Hematopoietic multipotent progenitor cell (in vitro differentiated cells): ENCODE measurements around the gene COTL1. TPM values are rescaled to one million over a fixed set of nuclear protein-coding genes. Genes with fewer than 3 reads are reported as not detected.
"Not testable (repeated sequence)": the region's sequence is repeated elsewhere in the genome, so short reads cannot be mapped to it uniquely, and the experiment has no call there.

Experiments used
- DNase-seq, 3 donors: peaks; one replicate each; pipeline ENCODE4 v3.0.0-alpha.2; 2011 to 2015; ENCODE audit warnings: low read depth in 2 of 3, low spot score in 2 of 3
- total RNA-seq: library from RNA; depleted of rRNA; stranded (reverse); fragments of >200 nt; gene quantifications from one replicate; pipeline ENCODE4 v1.2.3, GENCODE V29; 2012

Gene COTL1
- total RNA-seq, 1 donor = 31.8 TPM

DNA sequence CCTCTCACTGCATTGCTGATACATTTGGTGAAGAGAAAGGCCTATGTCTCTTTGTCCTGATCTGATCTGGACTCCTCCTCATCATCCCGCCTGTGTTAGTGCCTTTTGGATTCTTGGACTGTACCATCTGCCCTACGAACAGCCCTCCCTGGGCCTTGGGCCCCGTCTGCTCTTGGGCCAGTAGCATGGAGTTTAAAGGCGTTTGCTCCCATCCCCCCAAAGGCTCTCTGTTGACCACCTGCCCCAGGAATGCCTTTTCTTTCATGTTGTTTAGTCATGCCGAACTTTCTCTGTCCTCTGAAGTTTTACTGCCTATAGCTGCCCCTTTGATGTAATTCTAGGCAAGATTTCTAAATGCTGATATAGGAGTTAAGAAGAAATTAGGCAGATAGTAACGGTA is 82.5 kb downstream of the COTL1 start:
- no peak for DNase-seq

- no peak for DNase-seq
These were observed 83.1 kb downstream of the COTL1 start for GRCh38 chr16:84534815-84535214.

DNA sequence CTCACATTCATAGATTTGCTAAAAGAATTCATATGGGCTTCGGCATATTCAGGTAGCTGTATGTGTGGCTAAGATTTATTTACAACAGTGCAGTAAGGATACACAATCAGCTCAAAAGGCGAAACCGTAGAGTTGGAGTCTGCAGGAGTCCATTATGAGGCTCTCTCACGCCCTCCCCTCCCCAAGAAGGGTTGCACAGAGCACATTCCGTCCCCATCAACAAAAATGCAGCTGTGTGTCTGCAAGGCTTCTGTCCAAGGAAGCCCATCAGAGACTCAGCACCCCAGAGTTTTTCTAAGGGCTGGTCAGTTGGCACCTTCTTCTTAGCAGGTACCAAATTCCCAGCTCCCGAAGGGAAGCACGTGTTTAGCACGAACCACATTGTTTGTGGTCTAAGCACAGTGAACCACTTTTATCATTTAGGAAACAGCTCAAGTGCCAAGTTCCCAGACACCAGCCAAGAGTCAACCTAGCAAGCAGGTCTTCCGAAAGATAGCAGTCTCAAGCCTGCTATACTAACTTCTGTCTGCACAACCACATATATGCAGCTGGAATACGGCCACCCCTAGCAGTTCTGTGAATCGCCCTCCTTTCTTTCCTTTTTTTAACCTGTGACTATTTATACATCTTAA is 84.9 kb downstream of the COTL1 start:
- DNase-seq = no peak

- peak in 2 of 3 donors; percentile 33 to 36 for DNase-seq
These were observed 85.6 kb downstream of the COTL1 start for GRCh38 chr16:84532291-84532724.

DNA sequence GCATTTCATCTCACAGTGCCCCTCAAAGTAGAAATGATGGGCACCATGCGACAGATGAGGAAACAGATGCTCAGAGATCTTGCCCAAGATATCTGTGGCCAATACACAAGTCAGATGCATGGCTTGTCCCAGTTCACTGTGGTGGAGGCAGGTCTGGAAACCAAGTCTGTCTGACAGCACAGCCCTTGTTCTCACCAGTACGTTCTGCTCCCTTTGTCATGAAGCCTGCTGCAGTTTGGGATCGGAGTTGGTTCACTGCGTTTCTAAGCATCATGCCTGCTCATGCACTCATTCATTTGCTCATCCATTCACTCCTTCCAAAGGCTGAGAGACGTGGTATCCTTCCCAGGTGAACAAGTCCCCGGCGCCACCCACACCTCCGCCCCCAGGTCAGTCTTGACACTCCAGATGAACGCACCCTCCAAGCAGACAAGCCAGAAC is 86.2 kb downstream of the COTL1 start:
- peak in 1 of 3 donors; percentile 41 for DNase-seq

GRCh38 chr16:84530590-84530989 is 87.3 kb downstream of the COTL1 start:
- no peak for DNase-seq

DNA sequence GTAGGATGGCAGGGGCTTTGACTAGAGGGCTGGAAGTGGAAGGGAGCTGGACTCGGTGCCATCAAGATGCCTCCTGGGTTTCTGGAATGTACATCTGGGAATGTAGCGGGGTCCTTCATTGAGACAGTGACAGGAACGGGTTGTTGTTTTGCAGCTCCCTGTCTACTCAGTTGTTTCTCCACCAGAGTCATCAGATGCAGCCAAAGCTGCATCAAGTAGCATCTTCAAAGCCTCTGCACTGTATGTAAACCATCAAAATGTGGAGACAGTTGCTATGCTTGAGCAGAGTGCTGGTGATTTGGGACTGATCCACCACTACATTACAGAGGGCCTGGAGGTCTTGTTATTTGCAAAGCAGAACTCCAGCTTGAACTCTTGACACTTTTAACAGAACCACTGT is 88.3 kb downstream of the COTL1 start:
- no peak for DNase-seq

DNA sequence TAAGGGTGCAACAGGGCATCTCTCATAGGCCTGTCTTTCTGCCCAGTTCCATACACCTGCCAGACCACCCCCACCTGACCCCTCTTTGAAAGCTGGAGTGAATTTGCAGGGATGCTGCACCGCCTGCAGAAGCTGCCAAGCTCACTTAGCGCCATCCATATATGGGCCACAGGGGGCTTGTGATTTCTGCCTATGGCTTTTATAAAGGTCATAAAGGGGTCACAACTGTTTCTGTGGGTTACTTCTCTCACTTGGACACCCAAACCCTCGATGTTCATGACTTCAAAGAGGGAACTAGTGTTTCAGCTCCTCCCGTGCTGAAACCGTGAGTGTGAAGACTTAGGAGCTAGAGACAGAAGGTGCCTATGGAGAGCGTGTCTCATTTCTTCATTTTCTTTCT is 89.6 kb downstream of the COTL1 start:
- peak in 1 of 3 donors; percentile 33 for DNase-seq

DNA sequence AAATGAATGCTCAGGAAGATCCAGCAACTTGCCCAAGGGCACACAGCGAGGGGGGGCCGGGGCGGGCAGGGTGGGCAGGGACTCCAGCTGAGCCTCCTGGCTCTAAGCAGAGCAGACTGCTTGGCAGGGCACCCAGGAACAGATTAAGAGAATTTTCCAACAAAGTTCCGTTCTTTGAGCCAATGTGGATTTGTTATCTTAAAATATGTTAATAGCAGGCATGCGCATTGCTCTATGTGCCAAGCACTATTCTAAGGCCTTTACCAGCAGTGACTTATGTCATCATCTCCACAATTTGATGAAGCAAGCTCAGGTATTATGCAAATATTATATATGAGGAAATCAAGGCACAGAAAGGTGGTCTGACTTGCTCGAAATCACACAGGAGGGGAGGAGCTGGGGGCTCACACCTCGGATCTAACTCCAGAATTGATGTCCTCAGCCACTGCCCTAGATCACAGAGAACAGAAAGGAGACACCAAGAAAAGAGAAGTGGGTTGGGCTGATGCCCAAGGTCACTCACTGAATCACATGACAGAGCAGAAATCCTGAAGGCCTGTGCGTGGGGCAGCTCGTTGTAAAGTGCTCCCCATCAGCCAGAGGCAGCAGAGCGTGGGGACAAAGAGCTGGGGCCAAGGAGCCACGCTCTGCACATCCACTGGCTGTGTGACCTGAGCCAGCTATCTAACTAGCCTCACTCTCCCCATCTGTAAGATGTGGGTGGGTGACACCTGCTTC is 90.2 kb downstream of the COTL1 start:
- DNase-seq = no peak

DNA sequence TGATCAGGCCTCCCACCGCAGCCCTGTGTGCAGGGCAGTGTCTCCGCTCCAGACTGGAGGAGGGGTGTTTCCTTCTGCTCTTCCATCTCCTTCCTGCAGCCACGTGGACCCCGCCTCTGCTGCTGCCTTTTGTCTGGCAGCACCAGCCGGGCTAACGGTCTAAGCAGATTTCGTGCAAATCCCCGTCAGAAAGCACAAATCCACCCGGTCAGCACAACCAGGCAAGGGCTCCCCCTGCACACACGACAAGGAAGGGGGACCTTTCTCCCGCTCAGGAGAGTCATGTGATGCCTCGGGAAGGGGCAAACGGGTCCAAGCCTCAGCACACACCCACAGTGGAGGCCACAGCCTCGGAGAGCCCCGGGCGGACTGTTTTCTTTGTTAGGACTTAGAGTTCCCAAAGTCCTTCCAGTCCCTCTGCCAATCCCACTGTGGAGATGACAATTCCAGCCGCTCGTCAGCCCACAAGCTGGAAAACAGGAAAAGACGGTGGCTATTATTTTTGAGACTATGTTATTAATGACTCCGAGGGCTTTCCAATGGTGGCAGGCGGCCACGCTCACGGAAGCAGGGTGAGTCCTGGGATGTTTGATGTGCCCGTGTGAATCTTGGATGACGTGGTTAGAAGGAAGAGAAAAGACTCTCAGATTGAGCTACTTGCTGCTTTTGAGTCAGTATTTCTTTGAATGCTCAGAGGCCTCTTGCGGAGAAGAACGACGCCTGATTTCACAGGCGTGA is 90.9 kb downstream of the COTL1 start:
- no peak for DNase-seq

- not testable (repeated sequence) for DNase-seq
These were observed 92.8 kb downstream of the COTL1 start for GRCh38 chr16:84524941-84525581.

DNA sequence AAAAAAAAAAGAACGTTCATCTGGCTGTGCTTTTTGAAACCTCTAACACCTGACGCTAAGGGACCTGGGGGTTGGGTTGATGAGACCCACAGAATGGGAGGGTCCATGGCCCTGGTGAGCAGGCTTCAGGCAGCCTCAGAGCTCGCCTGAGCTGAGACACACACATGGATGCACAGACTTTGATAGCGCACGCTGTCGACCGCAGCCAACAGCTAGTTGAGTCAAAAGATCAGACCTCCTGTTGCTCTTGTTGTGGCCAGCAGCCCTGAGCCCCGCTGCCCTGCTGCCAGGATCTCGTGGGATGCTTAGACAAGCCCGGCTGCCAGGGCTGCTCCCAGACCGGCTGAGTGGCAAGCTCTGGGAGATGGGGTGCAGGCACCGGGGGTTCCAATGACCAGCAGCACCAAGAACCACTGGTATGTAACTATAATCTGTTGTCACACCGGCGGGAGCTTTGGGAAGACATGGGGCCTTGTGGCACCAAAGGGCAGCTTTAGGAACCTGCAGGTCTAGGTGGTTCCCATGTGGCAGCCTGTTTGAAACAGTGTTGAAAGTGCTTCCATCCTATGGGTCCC is 93.4 kb downstream of the COTL1 start:
- DNase-seq = no peak

DNA sequence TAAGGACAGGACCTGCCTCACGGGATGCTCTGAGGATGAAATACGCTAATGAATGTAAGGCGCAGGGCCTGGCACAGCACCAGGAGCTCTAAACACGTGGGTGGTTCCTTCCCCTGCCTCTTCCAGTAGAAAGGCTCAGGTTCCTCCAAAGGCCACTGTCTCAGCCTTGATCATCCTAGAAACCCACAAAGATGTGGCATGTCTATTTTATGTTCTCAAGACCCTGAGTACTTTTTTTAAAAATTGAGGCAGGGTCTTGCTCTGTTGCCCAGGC is 96.4 kb downstream of the COTL1 start:
- DNase-seq = no peak

GRCh38 chr16:84520725-84521496 is 97.0 kb downstream of the COTL1 start:
- no peak for DNase-seq

DNA sequence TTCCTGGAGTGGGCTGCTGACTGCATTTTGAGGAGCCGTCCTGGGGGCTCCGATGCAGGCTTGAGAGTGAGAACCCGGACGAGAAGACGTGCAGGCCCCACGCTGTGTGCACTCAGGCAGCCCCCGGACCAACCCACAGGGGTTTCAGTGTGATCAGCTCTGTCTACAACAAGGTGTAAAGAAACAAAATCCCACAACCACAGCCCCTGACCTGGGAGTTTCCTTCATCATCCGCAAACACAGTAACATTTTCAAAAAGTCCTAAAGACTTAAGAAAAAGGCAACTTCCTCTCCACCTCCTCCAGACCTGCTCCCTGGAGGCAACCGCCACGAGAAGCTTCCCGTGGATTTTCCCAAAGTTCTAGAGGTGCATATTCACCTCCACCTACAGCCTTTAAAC is 98.0 kb downstream of the COTL1 start:
- DNase-seq = no peak

- no peak for DNase-seq
These were observed 99.0 kb downstream of the COTL1 start for GRCh38 chr16:84518804-84519341.

- DNase-seq = not testable (repeated sequence)
These were observed 99.7 kb downstream of the COTL1 start for GRCh38 chr16:84518220-84518619.

GRCh38 chr16:84517366-84517765 is 100.5 kb downstream of the COTL1 start:
- DNase-seq = no peak
